HepG2 (cell line): ENCODE data around the gene SLC25A25. TPM values are rescaled to one million over a fixed set of nuclear protein-coding genes. Genes with fewer than 3 reads are reported as not detected.
A peak's percentile ranks its signal among the peaks of the same experiment; 100 is the strongest.

Experiments
- MATR3 ChIP-seq: sonication (generic); formaldehyde crosslinking; IDR thresholded peaks from 2 replicates; pipeline ENCODE4 v1.4.0; 2020; ENCODE audit warnings: missing genetic modification reagents
- MXD1 ChIP-seq: sonication (generic); formaldehyde crosslinking; IDR thresholded peaks from 2 replicates; pipeline ENCODE4 v1.4.0; 2020; ENCODE audit warnings: mild to moderate bottlenecking, missing genetic modification reagents
- NCOR1 ChIP-seq: fragments of 200-600 bp; sonication (generic); IDR thresholded peaks from 2 replicates; pipeline ENCODE4 v1.7.0; 2017; ENCODE audit warnings: antibody characterized with exemption, low read length, borderline replicate concordance
- NR2F1 ChIP-seq, 2 experiments: fragments of 450-650 bp in 1 of 2; formaldehyde crosslinking in 1 of 2; IDR thresholded peaks; 2 replicates each; pipeline versions ENCODE4 v1.5.0 to v1.6.1; 2016 to 2020; ENCODE audit warnings: mild to moderate bottlenecking in 1 of 2, missing compliant biosample characterization in 1 of 2, missing genetic modification reagents in 1 of 2, moderate library complexity in 1 of 2
- REPIN1 ChIP-seq: sonication (generic); formaldehyde crosslinking; IDR thresholded peaks from 2 replicates; pipeline ENCODE4 v1.8.0; 2022; ENCODE audit warnings: missing genetic modification reagents, low read depth, mild to moderate bottlenecking, borderline replicate concordance
- SMARCE1 ChIP-seq: fragments of 450-650 bp; IDR thresholded peaks from 2 replicates; pipeline ENCODE4 v1.6.1; 2017; ENCODE audit warnings: borderline replicate concordance
- SOX5 ChIP-seq: IDR thresholded peaks from 2 replicates; pipeline ENCODE4 v1.6.1; 2016; ENCODE audit warnings: borderline replicate concordance
- TBX2 ChIP-seq: sonication (generic); formaldehyde crosslinking; IDR thresholded peaks from 2 replicates; pipeline ENCODE4 v1.5.0; 2020; ENCODE audit warnings: missing genetic modification reagents, mild to moderate bottlenecking, borderline replicate concordance
- ZBTB20 ChIP-seq: sonication (generic); formaldehyde crosslinking; IDR thresholded peaks from 2 replicates; pipeline ENCODE4 v1.8.1; 2023; ENCODE audit warnings: missing genetic modification reagents, low read depth, mild to moderate bottlenecking, borderline replicate concordance
- ZFP41 ChIP-seq: sonication (generic); formaldehyde crosslinking; IDR thresholded peaks from 2 replicates; pipeline ENCODE4 v1.4.0; 2020; ENCODE audit warnings: mild to moderate bottlenecking, missing genetic modification reagents, borderline replicate concordance
- ZNF101 ChIP-seq: sonication (generic); formaldehyde crosslinking; IDR thresholded peaks from 2 replicates; pipeline ENCODE4 v1.4.0; 2020; ENCODE audit warnings: mild to moderate bottlenecking, low read depth, missing genetic modification reagents, borderline replicate concordance
- ZNF143 ChIP-seq: sonication (generic); formaldehyde crosslinking; IDR thresholded peaks from 2 replicates; pipeline ENCODE4 v1.4.0; 2020; ENCODE audit warnings: missing genetic modification reagents
- ZNF234 ChIP-seq: sonication (generic); formaldehyde crosslinking; conservative IDR thresholded peaks from 2 replicates; pipeline ENCODE4 v1.5.1; 2020; ENCODE audit warnings: mild to moderate bottlenecking, missing genetic modification reagents
- ZNF496 ChIP-seq: sonication (generic); formaldehyde crosslinking; IDR thresholded peaks from 2 replicates; pipeline ENCODE4 v1.8.1; 2023; ENCODE audit warnings: mild to moderate bottlenecking, moderate library complexity, missing genetic modification reagents; ENCODE audit not compliant: insufficient replicate concordance
- ZNF550 ChIP-seq: sonication (generic); formaldehyde crosslinking; IDR thresholded peaks from 2 replicates; pipeline ENCODE4 v1.4.0; 2020; ENCODE audit warnings: mild to moderate bottlenecking, missing genetic modification reagents, borderline replicate concordance
- ZNF788 ChIP-seq: sonication (generic); formaldehyde crosslinking; IDR thresholded peaks from 2 replicates; pipeline ENCODE4 v1.5.0; 2020; ENCODE audit warnings: mild to moderate bottlenecking, missing genetic modification reagents, borderline replicate concordance
- ZNF790 ChIP-seq: sonication (generic); formaldehyde crosslinking; IDR thresholded peaks from 2 replicates; pipeline ENCODE4 v1.8.0; 2022; ENCODE audit warnings: missing genetic modification reagents, mild to moderate bottlenecking, borderline replicate concordance
- ZSCAN5A ChIP-seq: sonication (generic); formaldehyde crosslinking; IDR thresholded peaks from 2 replicates; pipeline ENCODE4 v1.8.0; 2022; ENCODE audit warnings: mild to moderate bottlenecking, missing genetic modification reagents, borderline replicate concordance
- polyA plus RNA-seq, 8 experiments: library from polyadenylated mRNA; depleted of rRNA in 3 of 8; stranded (reverse) in 7 of 8; unstranded in 1 of 8; fragments of >200 nt; fragmentation: Illumina TruSeq in 4 of 8; extraction: Trizol in 4 of 8; gene quantifications; 2 replicates each; pipeline versions ENCODE4 v1.2.1 to v1.2.3, GENCODE V29; 2011 to 2016; ENCODE audit warnings: low read depth in 4 of 8, missing spikeins in 1 of 8, mixed read lengths in 1 of 8; ENCODE audit not compliant: insufficient read depth in 1 of 8
- total RNA-seq, 5 experiments: library from RNA; depleted of rRNA; stranded (reverse); fragments of >200 nt; fragmentation: Illumina TruSeq; extraction: Trizol; gene quantifications; 2 replicates each; pipeline ENCODE4 v1.2.3, GENCODE V29; 2016; ENCODE audit warnings: low read depth in 1 of 5
- TF ChIP-seq, protein P1 (sequence below): IDR thresholded peaks from 2 replicates; pipeline ENCODE4 v1.6.1; 2012; ENCODE audit warnings: inconsistent platforms
- TF ChIP-seq, protein P2 (sequence below): sonication (generic); formaldehyde crosslinking; IDR thresholded peaks from 2 replicates; pipeline ENCODE4 v1.4.0; 2020; ENCODE audit warnings: missing genetic modification reagents, borderline replicate concordance
- TF ChIP-seq, protein P3 (sequence below), 2 experiments: IDR thresholded peaks; 2 replicates each; pipeline ENCODE4 v1.6.1; 2011 to 2012; ENCODE audit warnings: low read length in 2 of 2, borderline replicate concordance in 1 of 2, low read depth in 1 of 2, mild to moderate bottlenecking in 1 of 2, moderate library complexity in 1 of 2

SLC25A25 gene
- total and polyA plus RNA-seq, 2 of the 13 experiments (the other 11 are each of a cell fraction or from before 2014, with no cell fraction given), result 10.5 to 24.8 TPM

- peak; percentile 96; the same call in 1 of the 2 replicates for TF ChIP-seq ZBTB20 (CRISPR knock-in tag)
- TF ChIP-seq SMARCE1, result no peak
- TF ChIP-seq MXD1, result peak; percentile 97
- TF ChIP-seq ZNF496, result no peak
- no peak for TF ChIP-seq ZNF550 (CRISPR knock-in tag)
- peak; percentile 98; the same call in 1 of the 2 replicates for TF ChIP-seq ZNF790 (CRISPR knock-in tag)
- TF ChIP-seq ZNF788, result peak; percentile 98
- TF ChIP-seq, protein P1, sequence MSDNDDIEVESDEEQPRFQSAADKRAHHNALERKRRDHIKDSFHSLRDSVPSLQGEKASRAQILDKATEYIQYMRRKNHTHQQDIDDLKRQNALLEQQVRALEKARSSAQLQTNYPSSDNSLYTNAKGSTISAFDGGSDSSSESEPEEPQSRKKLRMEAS, result no peak
- TF ChIP-seq, protein P2, sequence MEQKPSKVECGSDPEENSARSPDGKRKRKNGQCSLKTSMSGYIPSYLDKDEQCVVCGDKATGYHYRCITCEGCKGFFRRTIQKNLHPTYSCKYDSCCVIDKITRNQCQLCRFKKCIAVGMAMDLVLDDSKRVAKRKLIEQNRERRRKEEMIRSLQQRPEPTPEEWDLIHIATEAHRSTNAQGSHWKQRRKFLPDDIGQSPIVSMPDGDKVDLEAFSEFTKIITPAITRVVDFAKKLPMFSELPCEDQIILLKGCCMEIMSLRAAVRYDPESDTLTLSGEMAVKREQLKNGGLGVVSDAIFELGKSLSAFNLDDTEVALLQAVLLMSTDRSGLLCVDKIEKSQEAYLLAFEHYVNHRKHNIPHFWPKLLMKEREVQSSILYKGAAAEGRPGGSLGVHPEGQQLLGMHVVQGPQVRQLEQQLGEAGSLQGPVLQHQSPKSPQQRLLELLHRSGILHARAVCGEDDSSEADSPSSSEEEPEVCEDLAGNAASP (CRISPR knock-in tag), result peak; percentile 98
- no peak; the same call in 1 of the 2 replicates for TF ChIP-seq ZNF143 (CRISPR knock-in tag)
- TF ChIP-seq NCOR1, result peak; percentile 87; the same call in 1 of the 2 replicates
- TF ChIP-seq, protein P3, sequence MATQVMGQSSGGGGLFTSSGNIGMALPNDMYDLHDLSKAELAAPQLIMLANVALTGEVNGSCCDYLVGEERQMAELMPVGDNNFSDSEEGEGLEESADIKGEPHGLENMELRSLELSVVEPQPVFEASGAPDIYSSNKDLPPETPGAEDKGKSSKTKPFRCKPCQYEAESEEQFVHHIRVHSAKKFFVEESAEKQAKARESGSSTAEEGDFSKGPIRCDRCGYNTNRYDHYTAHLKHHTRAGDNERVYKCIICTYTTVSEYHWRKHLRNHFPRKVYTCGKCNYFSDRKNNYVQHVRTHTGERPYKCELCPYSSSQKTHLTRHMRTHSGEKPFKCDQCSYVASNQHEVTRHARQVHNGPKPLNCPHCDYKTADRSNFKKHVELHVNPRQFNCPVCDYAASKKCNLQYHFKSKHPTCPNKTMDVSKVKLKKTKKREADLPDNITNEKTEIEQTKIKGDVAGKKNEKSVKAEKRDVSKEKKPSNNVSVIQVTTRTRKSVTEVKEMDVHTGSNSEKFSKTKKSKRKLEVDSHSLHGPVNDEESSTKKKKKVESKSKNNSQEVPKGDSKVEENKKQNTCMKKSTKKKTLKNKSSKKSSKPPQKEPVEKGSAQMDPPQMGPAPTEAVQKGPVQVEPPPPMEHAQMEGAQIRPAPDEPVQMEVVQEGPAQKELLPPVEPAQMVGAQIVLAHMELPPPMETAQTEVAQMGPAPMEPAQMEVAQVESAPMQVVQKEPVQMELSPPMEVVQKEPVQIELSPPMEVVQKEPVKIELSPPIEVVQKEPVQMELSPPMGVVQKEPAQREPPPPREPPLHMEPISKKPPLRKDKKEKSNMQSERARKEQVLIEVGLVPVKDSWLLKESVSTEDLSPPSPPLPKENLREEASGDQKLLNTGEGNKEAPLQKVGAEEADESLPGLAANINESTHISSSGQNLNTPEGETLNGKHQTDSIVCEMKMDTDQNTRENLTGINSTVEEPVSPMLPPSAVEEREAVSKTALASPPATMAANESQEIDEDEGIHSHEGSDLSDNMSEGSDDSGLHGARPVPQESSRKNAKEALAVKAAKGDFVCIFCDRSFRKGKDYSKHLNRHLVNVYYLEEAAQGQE (IDR thresholded peaks at IDR 0.05; ENCODE audit: borderline replicate concordance in 1 of 2, low read depth in 1 of 2, low read length in 2 of 2), result peak in 1 of 2 experiments; percentile 83; a peak in 2 of 4 replicates
- TF ChIP-seq ZNF234 (CRISPR knock-in tag), result no peak
- no peak for TF ChIP-seq MATR3 (CRISPR knock-in tag)
- TF ChIP-seq ZFP41 (CRISPR knock-in tag), result peak; percentile 63; the same call in 1 of the 2 replicates
- peak; percentile 99 for TF ChIP-seq TBX2 (CRISPR knock-in tag)
- peak; percentile 94 for TF ChIP-seq SOX5 (CRISPR knock-in tag)
- TF ChIP-seq NR2F1 (CRISPR knock-in tag; IDR thresholded peaks at IDR 0.05), result peak; percentile 92 to 93
- no peak for TF ChIP-seq ZNF101 (CRISPR knock-in tag)
- peak; percentile 92 for TF ChIP-seq REPIN1 (CRISPR knock-in tag)
- no peak for TF ChIP-seq ZSCAN5A (CRISPR knock-in tag)
These were observed 35.0 kb downstream of the SLC25A25 start (continued) for GRCh38 chr9:128102861-128103588.
